Measurements from ENCODE around the gene CREBZF. TPM values are rescaled to one million over a fixed set of nuclear protein-coding genes. Genes with fewer than 3 reads are reported as not detected.

CREBZF gene
- total and polyA plus RNA-seq, 2 donors (not counting 1 experiment from before 2014, with no cell fraction given) = 64.9 to 109 TPM

DNA sequence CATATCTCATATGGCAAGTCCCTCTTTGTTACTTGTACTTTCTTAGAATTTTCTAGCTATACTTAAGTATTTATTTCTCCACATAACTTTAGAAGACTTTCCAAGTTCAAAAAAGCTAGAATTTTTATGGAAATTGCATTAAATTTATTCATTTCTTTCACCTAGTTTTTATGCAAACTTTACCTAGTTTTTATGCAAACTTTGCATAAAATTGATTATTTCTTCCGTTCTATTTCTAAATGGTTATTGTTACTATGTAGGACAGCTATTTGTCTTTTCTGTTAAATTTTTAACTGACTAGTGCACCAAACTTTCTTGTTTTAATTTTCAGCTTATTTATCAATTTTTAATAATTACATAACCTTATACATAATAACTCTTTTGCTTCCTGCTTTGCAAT, 3.2 kb upstream of the CREBZF start:
- CTCF ChIA-PET = no interaction called here
- H3K27ac Mint-ChIP-seq = no peak overlapping the region
- no peak overlapping the region for H3K27ac ChIP-seq (ENCODE audit: low read length in 2 of 2)
- H3K4me1 Mint-ChIP-seq = peaks cover 18% of the 10 kb centered on the region
- WGBS (ENCODE audit: insufficient coverage) = no CpG with 5 or more reads among the region's 1 CpG
- no peak overlapping the region for H3K4me3 ChIP-seq (ENCODE audit: control extremely low read depth in 1 of 5, extremely low read depth in 1 of 5, insufficient read depth in 1 of 5, low read depth in 2 of 5, low read length in 4 of 5)
- ATAC-seq (ENCODE audit: low read depth) = no peak
- H3K27me3 Mint-ChIP-seq = no peaks in the 10 kb centered on the region
- no peaks in the 10 kb centered on the region for H3K36me3 ChIP-seq (replicated peaks in 1 of 2; ENCODE audit: control extremely low read depth in 1 of 2, control insufficient read depth in 1 of 2, extremely low read depth in 1 of 2, insufficient read depth in 2 of 2, low read length in 1 of 2)
- DNase-seq = no peak
- H4K20me1 ChIP-seq (ENCODE audit: control insufficient read depth, insufficient read depth, low read length, poor library complexity, severe bottlenecking) = peaks cover 12% of the 10 kb centered on the region
- H3K9me3 Mint-ChIP-seq (ENCODE audit: insufficient read depth) = no peaks in the 10 kb centered on the region
- peaks cover 0 to 6% (median 0%) of the 10 kb centered on the region in 3 donors for H3K9me3 ChIP-seq (ENCODE audit: control extremely low read depth in 1 of 3, control insufficient read depth in 2 of 3, insufficient read depth in 1 of 3, low read length in 2 of 3)
- intact Hi-C loops (cut with micrococcal nuclease) = loop anchor here (10.0 kb wide), 1 partner anchor 353 kb away; no protein-coding TSS in a partner anchor
- peaks cover 9% of the 10 kb centered on the region for H3K79me2 ChIP-seq (ENCODE audit: control insufficient read depth, insufficient read depth, low read length)
- POLR2A ChIA-PET = no interaction called here
- H3K4me1 ChIP-seq (ENCODE audit: control insufficient read depth in 2 of 2, insufficient read depth in 2 of 2, low read length in 2 of 2) = peaks cover 4 to 5% of the 10 kb centered on the region in 2 donors
- H3K4me3 Mint-ChIP-seq = no peak overlapping the region
- H3K9ac ChIP-seq (ENCODE audit: low read length) = no peak overlapping the region
- H3K4me2 ChIP-seq (replicated peaks; ENCODE audit: low read depth, low read length, poor library complexity, severe bottlenecking) = no peak overlapping the region
- H2AFZ ChIP-seq (ENCODE audit: insufficient read depth, low read depth, low read length, poor library complexity, severe bottlenecking) = no peak overlapping the region
- no peaks in the 10 kb centered on the region for H3K27me3 ChIP-seq (replicated peaks in 1 of 4; ENCODE audit: control extremely low read depth in 1 of 4, control insufficient read depth in 3 of 4, insufficient read depth in 4 of 4, low read length in 3 of 4)
- TF ChIP-seq, protein P1, sequence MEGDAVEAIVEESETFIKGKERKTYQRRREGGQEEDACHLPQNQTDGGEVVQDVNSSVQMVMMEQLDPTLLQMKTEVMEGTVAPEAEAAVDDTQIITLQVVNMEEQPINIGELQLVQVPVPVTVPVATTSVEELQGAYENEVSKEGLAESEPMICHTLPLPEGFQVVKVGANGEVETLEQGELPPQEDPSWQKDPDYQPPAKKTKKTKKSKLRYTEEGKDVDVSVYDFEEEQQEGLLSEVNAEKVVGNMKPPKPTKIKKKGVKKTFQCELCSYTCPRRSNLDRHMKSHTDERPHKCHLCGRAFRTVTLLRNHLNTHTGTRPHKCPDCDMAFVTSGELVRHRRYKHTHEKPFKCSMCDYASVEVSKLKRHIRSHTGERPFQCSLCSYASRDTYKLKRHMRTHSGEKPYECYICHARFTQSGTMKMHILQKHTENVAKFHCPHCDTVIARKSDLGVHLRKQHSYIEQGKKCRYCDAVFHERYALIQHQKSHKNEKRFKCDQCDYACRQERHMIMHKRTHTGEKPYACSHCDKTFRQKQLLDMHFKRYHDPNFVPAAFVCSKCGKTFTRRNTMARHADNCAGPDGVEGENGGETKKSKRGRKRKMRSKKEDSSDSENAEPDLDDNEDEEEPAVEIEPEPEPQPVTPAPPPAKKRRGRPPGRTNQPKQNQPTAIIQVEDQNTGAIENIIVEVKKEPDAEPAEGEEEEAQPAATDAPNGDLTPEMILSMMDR (IDR thresholded peaks at IDR 0.05) = no peak

DNA sequence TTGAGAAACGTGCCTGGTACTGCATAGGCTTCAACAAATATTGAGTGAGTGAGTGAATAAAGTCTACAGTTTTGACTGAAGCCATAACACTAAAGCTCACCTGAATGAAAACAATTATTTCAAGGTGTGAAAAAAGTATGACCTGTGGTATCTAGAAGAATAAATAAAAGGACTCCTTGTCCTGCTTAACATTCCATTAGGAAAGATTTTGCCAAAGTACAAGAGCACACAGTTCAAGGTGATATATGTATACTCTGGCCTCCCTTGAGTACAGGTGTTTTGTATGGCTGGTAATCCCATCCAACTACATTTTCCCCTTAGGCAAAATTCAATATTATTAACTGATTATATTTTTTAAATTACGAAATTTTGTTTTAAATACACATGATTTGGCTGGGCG, 1.8 kb upstream of the CREBZF start:
- Histone ChIP-seq H3K9me3 (ENCODE audit: control extremely low read depth in 1 of 3, control insufficient read depth in 2 of 3, insufficient read depth in 1 of 3, low read length in 2 of 3) (peaks cover 0 to 3% (median 0%) of the 10 kb centered on the region in 3 donors), H3K36me3 (replicated peaks in 1 of 2; ENCODE audit: control extremely low read depth in 1 of 2, control insufficient read depth in 1 of 2, extremely low read depth in 1 of 2, insufficient read depth in 2 of 2, low read length in 1 of 2) (peaks cover 0 to 6% of the 10 kb centered on the region in 2 experiments), H3K4me2 (replicated peaks; ENCODE audit: low read depth, low read length, poor library complexity, severe bottlenecking) (no peak overlapping the region), H3K9ac (ENCODE audit: low read length) (no peak overlapping the region), H4K20me1 (ENCODE audit: control insufficient read depth, insufficient read depth, low read length, poor library complexity, severe bottlenecking) (peaks cover 24% of the 10 kb centered on the region), H3K4me3 (ENCODE audit: control extremely low read depth in 1 of 5, extremely low read depth in 1 of 5, insufficient read depth in 1 of 5, low read depth in 2 of 5, low read length in 4 of 5) (no peak overlapping the region), H2AFZ (ENCODE audit: insufficient read depth, low read depth, low read length, poor library complexity, severe bottlenecking) (no peak overlapping the region), H3K27ac (ENCODE audit: low read length in 2 of 2) (no peak overlapping the region), H3K79me2 (ENCODE audit: control insufficient read depth, insufficient read depth, low read length) (peaks cover 24% of the 10 kb centered on the region), H3K4me1 (ENCODE audit: control insufficient read depth in 2 of 2, insufficient read depth in 2 of 2, low read length in 2 of 2) (peaks cover 15 to 16% of the 10 kb centered on the region in 2 donors), H3K27me3 (replicated peaks in 1 of 4; ENCODE audit: control extremely low read depth in 1 of 4, control insufficient read depth in 3 of 4, insufficient read depth in 4 of 4, low read length in 3 of 4) (no peaks in the 10 kb centered on the region)
- intact Hi-C loops (cut with micrococcal nuclease) = loop anchor here (10.0 kb wide), 1 partner anchor 352 kb away; no protein-coding TSS in a partner anchor
- ATAC-seq (ENCODE audit: low read depth) = no peak
- DNase-seq = no peak
- H3K27ac Mint-ChIP-seq = no peak overlapping the region
- POLR2A ChIA-PET = no interaction called here
- TF ChIP-seq EZH2 (IDR thresholded peaks at IDR 0.05; ENCODE audit: borderline replicate concordance, insufficient read depth, low read depth, low read length, poor library complexity, severe bottlenecking) = no peak
- TF ChIP-seq, protein P1 (IDR thresholded peaks at IDR 0.05) = no peak
- H3K4me1 Mint-ChIP-seq = peaks cover 29% of the 10 kb centered on the region
- no peak overlapping the region for H3K4me3 Mint-ChIP-seq
- no CpG with 5 or more reads among the region's 3 CpGs for WGBS (ENCODE audit: insufficient coverage)
- H3K27me3 Mint-ChIP-seq = no peaks in the 10 kb centered on the region
- CTCF ChIA-PET = no interaction called here
- no peaks in the 10 kb centered on the region for H3K9me3 Mint-ChIP-seq (ENCODE audit: insufficient read depth)

All from B cell (primary cell).